ENCODE results near the gene SHMT2. TPM values are rescaled to one million over a fixed set of nuclear protein-coding genes. Genes with fewer than 3 reads are reported as not detected.

The SHMT2 gene
- total and polyA plus RNA-seq, 2 donors (not counting 3 experiments of a cell fraction or from before 2014, with no cell fraction given) = 155 to 243 TPM

- no peaks in the 10 kb centered on the region for H3K9me3 ChIP-seq (replicated peaks; ENCODE audit: control insufficient read depth, insufficient read depth, low read length)
- DNase-seq (ENCODE audit: low read depth, low spot score) (no peak), FAIRE-seq (no peak)
- H2AFZ ChIP-seq (ENCODE audit: low read depth, low read length) = no peak overlapping the region
- no peak overlapping the region for H3K27ac ChIP-seq (ENCODE audit: insufficient read depth, low read depth, low read length)
- no peaks in the 10 kb centered on the region for H3K79me2 ChIP-seq (ENCODE audit: control insufficient read depth, insufficient read depth, low read length)
- H3K4me3 ChIP-seq (replicated peaks in 1 of 3; ENCODE audit: insufficient read depth in 1 of 3, low read depth in 1 of 3, low read length in 3 of 3) = no peak overlapping the region
- H4K20me1 ChIP-seq (replicated peaks; ENCODE audit: control insufficient read depth, extremely low read depth, insufficient read depth, low read length) = no peaks in the 10 kb centered on the region
- dilution Hi-C loops (cut with MboI; ENCODE audit: extremely low pct_ligation_motif_present, low sequenced_read_pairs) (no loop called here), intact Hi-C loops (cut with micrococcal nuclease) (no loop called here)
- no peak overlapping the region for H3K9ac ChIP-seq (replicated peaks; ENCODE audit: extremely low read depth, insufficient read depth, low read length)
- TF ChIP-seq GATA2 (IDR thresholded peaks at IDR 0.05; ENCODE audit: insufficient read depth, insufficient read length, low read depth, low read length) (no peak), MYC (IDR thresholded peaks at IDR 0.05; ENCODE audit: low read depth, low read length) (no peak), POLR2AphosphoS5 (IDR thresholded peaks at IDR 0.05; ENCODE audit: insufficient read depth, low read depth, low read length) (no peak), FOS (IDR thresholded peaks at IDR 0.05; ENCODE audit: borderline replicate concordance, insufficient read depth, low read length) (no peak), CTCF (IDR thresholded peaks at IDR 0.05; ENCODE audit: extremely low read depth in 1 of 2, insufficient read depth in 1 of 2, low read depth in 1 of 2, low read length in 2 of 2) (no peak), MAX (IDR thresholded peaks at IDR 0.05; ENCODE audit: insufficient read depth, insufficient read length) (no peak), EZH2 (IDR thresholded peaks at IDR 0.05; ENCODE audit: borderline replicate concordance, low read depth, low read length, severe bottlenecking) (no peak)
- H3K27me3 ChIP-seq (ENCODE audit: control insufficient read depth in 2 of 2, insufficient read depth in 2 of 2, low read length in 2 of 2) = no peaks in the 10 kb centered on the region
- CTCF ChIA-PET = interaction anchor here (0.9 to 10.0 kb wide), 3 partner anchors 19 to 63 kb away, joined by 3 to 109 read pairs (median 4); partner anchors contain the start of gene LRP1
- no peak overlapping the region for H3K4me2 ChIP-seq (ENCODE audit: insufficient read depth, low read length)
- no peaks in the 10 kb centered on the region for H3K9me1 ChIP-seq (replicated peaks; ENCODE audit: control insufficient read depth, extremely low read depth, insufficient read depth, low read length)
- no peaks in the 10 kb centered on the region for H3K36me3 ChIP-seq (ENCODE audit: control insufficient read depth in 2 of 2, extremely low read depth in 1 of 2, insufficient read depth in 2 of 2, low read length in 2 of 2)
- BruUV-seq (replicated peaks) = no TSS peak
- H3K4me1 ChIP-seq (ENCODE audit: control insufficient read depth, extremely low read depth, insufficient read depth, low read length) = no peaks in the 10 kb centered on the region
- POLR2A ChIA-PET = no interaction called here
Measured at GRCh38 chr12:57190821-57191220, 38.7 kb upstream of the SHMT2 start.
